Cardiac septum (tissue), 1 donor: Measurements from ENCODE around the gene POC1B. TPM values are rescaled to one million over a fixed set of nuclear protein-coding genes. Genes with fewer than 3 reads are reported as not detected.
"Not testable (repeated sequence)": the region's sequence is repeated elsewhere in the genome, so short reads cannot be mapped to it uniquely, and the experiment has no call there.

Experiments used
- DNase-seq: peaks from one replicate; pipeline ENCODE4 v3.0.0-alpha.2; 2020; ENCODE audit warnings: low spot score
- intact Hi-C: fragments of 100-400 bp; cut with DNase I; formaldehyde crosslinking; loops from one replicate; pipeline ENCODE4 v1.14.0; 2022
- total RNA-seq: library from RNA; stranded (reverse); fragmentation: NEBNext Ultra II Directional; extraction: Animal tissue kit (Norgen Biotek cat#: 25700); gene quantifications from one replicate; pipeline ENCODE4 v1.2.1, GENCODE V29; 2021
- donor health status: DM: no; HTN: no; CAD: no.

The POC1B gene
- total RNA-seq, 1 donor from 2014 or later: 7.9 TPM

GRCh38 chr12:89474615-89475014 lies 51.2 kb downstream of the POC1B start:
- DNase-seq: no peak
- intact Hi-C loops: no loop called here

GRCh38 chr12:89472508-89472907 lies 53.3 kb downstream of the POC1B start:
- intact Hi-C loops: no loop called here
- no peak for DNase-seq

GRCh38 chr12:89470741-89471509 lies 54.9 kb downstream of the POC1B start:
- intact Hi-C loops: loop anchor here (2.0 kb wide), 1 partner anchor 54 kb away; the partner anchor contains the start of gene GALNT4
- no peak for DNase-seq

- DNase-seq: no peak
- intact Hi-C loops: no loop called here
These were observed 56.5 kb downstream of the POC1B start for GRCh38 chr12:89469361-89469760.

- intact Hi-C loops: no loop called here
- no peak for DNase-seq
These were observed 57.1 kb downstream of the POC1B start for GRCh38 chr12:89468648-89469326.

GRCh38 chr12:89468017-89468416 lies 57.8 kb downstream of the POC1B start:
- no peak for DNase-seq
- intact Hi-C loops: no loop called here

GRCh38 chr12:89464974-89465592 lies 60.8 kb downstream of the POC1B start:
- no peak for DNase-seq
- intact Hi-C loops: no loop called here

GRCh38 chr12:89461649-89462612 lies 63.9 kb downstream of the POC1B start:
- no peak for DNase-seq
- intact Hi-C loops: loop anchor here (1.0 to 2.0 kb wide), 3 partner anchors 110 to 443 kb away; partner anchors contain the start of gene DUSP6

GRCh38 chr12:89461190-89461589 lies 64.7 kb downstream of the POC1B start:
- DNase-seq: no peak
- intact Hi-C loops: loop anchor here (1.0 kb wide), 1 partner anchor 109 kb away; the partner anchor contains the start of gene DUSP6

- DNase-seq, intact Hi-C loops: not testable (repeated sequence)
These were observed 66.6 kb downstream of the POC1B start for GRCh38 chr12:89459279-89459678.

- intact Hi-C loops: no loop called here
- DNase-seq: no peak
These were observed 69.3 kb downstream of the POC1B start for GRCh38 chr12:89456565-89456964.

GRCh38 chr12:89454080-89454848 lies 71.6 kb downstream of the POC1B start:
- intact Hi-C loops: loop anchor here (5.0 kb wide), 1 partner anchor 102 kb away; the partner anchor contains the start of gene DUSP6
- DNase-seq: no peak

GRCh38 chr12:89453121-89453978 lies 72.5 kb downstream of the POC1B start:
- intact Hi-C loops: loop anchor here (2.0 to 5.0 kb wide), 2 partner anchors 71 to 101 kb away; partner anchors contain the start of gene DUSP6
- no peak for DNase-seq

- intact Hi-C loops: loop anchor here (2.0 to 5.0 kb wide), 2 partner anchors 69 to 100 kb away; partner anchors contain the start of gene DUSP6
- no peak for DNase-seq
These were observed 74.0 kb downstream of the POC1B start for GRCh38 chr12:89451841-89452251.

GRCh38 chr12:89450907-89451306 lies 74.9 kb downstream of the POC1B start:
- DNase-seq: no peak
- intact Hi-C loops: loop anchor here (5.0 kb wide), 1 partner anchor 99 kb away; the partner anchor contains the start of gene DUSP6

- intact Hi-C loops: no loop called here
- no peak for DNase-seq
These were observed 76.9 kb downstream of the POC1B start for GRCh38 chr12:89448951-89449371.

GRCh38 chr12:89448526-89448925 lies 77.3 kb downstream of the POC1B start:
- intact Hi-C loops: no loop called here
- DNase-seq: no peak
